H1 (cell line): ENCODE measurements around the gene CIB2. TPM values are rescaled to one million over a fixed set of nuclear protein-coding genes. Genes with fewer than 3 reads are reported as not detected.

Source experiments
- CTCF ChIA-PET: fragments of 300-600 bp; sonication (Branson Sonifier 250); formaldehyde crosslinking; loops from one replicate; lab custom pipeline; 2021; ENCODE audit not compliant: partially characterized antibody; lab: Charles Lee
- POLR2A ChIA-PET: fragments of 300-600 bp; sonication (Branson Sonifier 250); formaldehyde crosslinking; loops from one replicate; lab custom pipeline; 2021; ENCODE audit warnings: inconsistent platforms; ENCODE audit not compliant: partially characterized antibody; lab: Charles Lee
- DNase-seq, 2 experiments: peaks; one replicate each; pipeline versions ENCODE4 v3.0.0 to v3.0.0-alpha.2; 2010 to 2022; ENCODE audit warnings: low spot score in 2 of 2, low read depth in 1 of 2, mixed read lengths in 1 of 2
- FAIRE-seq: peaks from 2 replicates; lab custom pipeline; 2011; peaks lifted over from hg19 to GRCh38; lab: Jason Lieb, UNC
- H2AFZ ChIP-seq: 2 replicates; pipeline ENCODE4 v1.8.1; 2012; ENCODE audit warnings: low read length, inconsistent platforms
- H2AK5ac ChIP-seq: 2 replicates; pipeline ENCODE4 v1.6.1; 2013; ENCODE audit warnings: low read depth, low read length
- H2BK120ac ChIP-seq: replicated peaks from 2 replicates; pipeline ENCODE3; 2013; ENCODE audit warnings: low read depth, low read length, inconsistent platforms
- H2BK12ac ChIP-seq: 2 replicates; pipeline ENCODE4 v1.6.1; 2013; ENCODE audit warnings: low read depth, low read length
- H2BK15ac ChIP-seq: 2 replicates; pipeline ENCODE4 v1.6.1; 2013; ENCODE audit warnings: low read length
- H2BK20ac ChIP-seq: 2 replicates; pipeline ENCODE4 v1.6.1; 2013; ENCODE audit warnings: low read length
- H2BK5ac ChIP-seq: 2 replicates; pipeline ENCODE4 v1.6.1; 2013; ENCODE audit warnings: low read depth, low read length
- H3K14ac ChIP-seq: 2 replicates; pipeline ENCODE4 v1.6.1; 2013; ENCODE audit warnings: inconsistent platforms; ENCODE audit not compliant: insufficient read length
- H3K18ac ChIP-seq: 2 replicates; pipeline ENCODE4 v1.6.1; 2013; ENCODE audit warnings: low read length; ENCODE audit errors: extremely low read depth
- H3K23ac ChIP-seq: 2 replicates; pipeline ENCODE4 v1.6.1; 2013; ENCODE audit warnings: inconsistent platforms; ENCODE audit not compliant: insufficient read length
- H3K23me2 ChIP-seq: 2 replicates; pipeline ENCODE4 v1.6.1; 2013; ENCODE audit warnings: low read depth, low read length
- H3K27ac ChIP-seq: 2 replicates; pipeline ENCODE4 v1.6.1; 2011; ENCODE audit warnings: low read depth, low read length, inconsistent platforms
- H3K27me3 ChIP-seq, 4 experiments: replicated peaks in 1 of 4; 1 replicate in 1 of 4; 2 replicates in 3 of 4; pipeline versions ENCODE4 v1.6.1 to v1.8.1; 2011 to 2013; ENCODE audit warnings: low read length in 3 of 4, mild to moderate bottlenecking in 3 of 4, inconsistent platforms in 2 of 4, mixed read lengths in 2 of 4, moderate library complexity in 1 of 4; ENCODE audit not compliant: control insufficient read depth in 3 of 4, insufficient read depth in 3 of 4; ENCODE audit errors: extremely low read depth in 1 of 4
- H3K36me3 ChIP-seq, 4 experiments: 2 replicates each; pipeline versions ENCODE4 v1.6.1 to v1.8.1; 2011 to 2013; ENCODE audit warnings: mild to moderate bottlenecking in 4 of 4, low read length in 3 of 4, moderate library complexity in 2 of 4, control low read depth in 1 of 4, inconsistent platforms in 1 of 4; ENCODE audit not compliant: insufficient read depth in 4 of 4, control insufficient read depth in 2 of 4
- H3K4ac ChIP-seq: replicated peaks from 2 replicates; pipeline ENCODE3; 2013; ENCODE audit warnings: low read length, low read depth, mixed read lengths, inconsistent platforms; ENCODE audit not compliant: insufficient read length
- H3K4me1 ChIP-seq, 4 experiments: replicated peaks in 1 of 4; 1 replicate in 1 of 4; 2 replicates in 3 of 4; pipeline versions ENCODE4 v1.6.1 to v1.8.1; 2011 to 2013; ENCODE audit warnings: low read length in 3 of 4, inconsistent platforms in 2 of 4, mixed read lengths in 1 of 4; ENCODE audit not compliant: insufficient read depth in 4 of 4, control insufficient read depth in 3 of 4
- H3K4me2 ChIP-seq, 2 experiments: 2 replicates each; pipeline versions ENCODE4 v1.6.1 to v1.8.1; 2011 to 2013; ENCODE audit warnings: low read depth in 2 of 2, low read length in 2 of 2, control low read depth in 1 of 2, inconsistent platforms in 1 of 2, mild to moderate bottlenecking in 1 of 2; ENCODE audit not compliant: insufficient read depth in 1 of 2
- H3K4me3 ChIP-seq, 4 experiments: fragments of 200-600, 300-600 bp in 1 of 4; sonication (generic), shearing (Covaris generic), sonication (Bioruptor Twin) in 1 of 4; 2 replicates each; pipeline versions ENCODE4 v1.5.1 to v1.8.1; 2011 to 2016; ENCODE audit warnings: low read length in 4 of 4, low read depth in 3 of 4, control low read depth in 2 of 4, inconsistent platforms in 2 of 4, mild to moderate bottlenecking in 2 of 4, mixed read lengths in 1 of 4, moderate library complexity in 1 of 4; ENCODE audit not compliant: insufficient read depth in 2 of 4; ENCODE audit errors: extremely low read depth in 1 of 4
- H3K56ac ChIP-seq: replicated peaks from 2 replicates; pipeline ENCODE3; 2013; ENCODE audit warnings: low read depth, mild to moderate bottlenecking, mixed read lengths, low read length, inconsistent platforms; ENCODE audit not compliant: insufficient read length
- H3K79me1 ChIP-seq: 2 replicates; pipeline ENCODE4 v1.6.1; 2013; ENCODE audit warnings: low read depth, low read length, control low read depth
- H3K79me2 ChIP-seq, 2 experiments: 2 replicates each; pipeline versions ENCODE4 v1.6.1 to v1.8.1; 2012 to 2013; ENCODE audit warnings: low read length in 2 of 2, mild to moderate bottlenecking in 2 of 2, inconsistent platforms in 1 of 2; ENCODE audit not compliant: insufficient read depth in 2 of 2, control insufficient read depth in 1 of 2
- H3K9ac ChIP-seq, 4 experiments: replicated peaks in 1 of 4; 1 replicate in 1 of 4; 2 replicates in 3 of 4; pipeline versions ENCODE4 v1.6.1 to v1.8.1; 2011 to 2013; ENCODE audit warnings: low read depth in 3 of 4, low read length in 3 of 4, control low read depth in 2 of 4, mild to moderate bottlenecking in 2 of 4, moderate library complexity in 2 of 4, inconsistent platforms in 1 of 4; ENCODE audit errors: extremely low read depth in 1 of 4
- H3K9me3 ChIP-seq, 2 experiments: 2 replicates each; pipeline versions ENCODE4 v1.6.1 to v1.8.1; 2012 to 2013; ENCODE audit warnings: mild to moderate bottlenecking in 2 of 2, moderate library complexity in 2 of 2, control low read depth in 1 of 2, inconsistent platforms in 1 of 2, low read depth in 1 of 2, low read length in 1 of 2, mixed read lengths in 1 of 2; ENCODE audit not compliant: insufficient read depth in 2 of 2
- H4K20me1 ChIP-seq, 2 experiments: replicated peaks in 1 of 2; 2 replicates each; pipeline versions ENCODE3 to v1.8.1; 2011 to 2013; ENCODE audit warnings: inconsistent platforms in 2 of 2, low read length in 2 of 2, mild to moderate bottlenecking in 1 of 2; ENCODE audit not compliant: insufficient read depth in 2 of 2, control insufficient read depth in 1 of 2
- H4K5ac ChIP-seq: 2 replicates; pipeline ENCODE4 v1.6.1; 2013; ENCODE audit warnings: low read length, low read depth, mixed read lengths, inconsistent platforms; ENCODE audit not compliant: insufficient read length
- H4K8ac ChIP-seq: 2 replicates; pipeline ENCODE4 v1.8.0; 2013; ENCODE audit warnings: mild to moderate bottlenecking, moderate library complexity, low read length, inconsistent platforms; ENCODE audit not compliant: insufficient read depth; ENCODE audit errors: extremely low read depth
- H4K91ac ChIP-seq: replicated peaks from 2 replicates; pipeline ENCODE3; 2013; ENCODE audit warnings: low read length, mixed read lengths, inconsistent platforms; ENCODE audit not compliant: insufficient read length
- CTCF ChIP-seq, 3 experiments: IDR thresholded peaks; 1 replicate in 2 of 3; 2 replicates in 1 of 3; pipeline versions ENCODE4 v1.5.1 to v1.6.1; 2011; ENCODE audit warnings: low read length in 3 of 3, mild to moderate bottlenecking in 3 of 3, inconsistent platforms in 2 of 3, low read depth in 1 of 3, moderate library complexity in 1 of 3; ENCODE audit not compliant: insufficient read depth in 1 of 3; ENCODE audit errors: control extremely low read depth in 1 of 3
- MAFK ChIP-seq: IDR thresholded peaks from 2 replicates; pipeline ENCODE4 v1.6.1; 2012; ENCODE audit warnings: low read depth, mild to moderate bottlenecking, improper control_type of control experiment, low read length
- SRF ChIP-seq: IDR thresholded peaks from 2 replicates; pipeline ENCODE4 v1.6.1; 2011; ENCODE audit warnings: mild to moderate bottlenecking, low read depth, low read length, moderate library complexity
- WGBS, 2 experiments: shearing (Covaris generic) in 1 of 2; methylation state at CpG; one replicate each; pipeline versions ENCODE4 v1.1.6 to v1.1.7; 2013 to 2015; ENCODE audit warnings: low lambda C conversion rate in 2 of 2, mixed read lengths in 2 of 2, inconsistent platforms in 1 of 2, low coverage in 1 of 2, missing lambda C conversion rate in 1 of 2; ENCODE audit not compliant: insufficient replicate concordance in 2 of 2, insufficient coverage in 1 of 2, insufficient read length in 1 of 2; ENCODE audit errors: extremely low coverage in 1 of 2, missing lambda C conversion rate in 1 of 2; 5-methylcytosine and 5-hydroxymethylcytosine counted together
- polyA plus RNA-seq, 7 experiments: library from polyadenylated mRNA; depleted of rRNA in 3 of 7; stranded (reverse) in 5 of 7; unstranded in 2 of 7; fragments of >200 nt in 5 of 7; fragments of 200-250 nt in 2 of 7; gene quantifications; 1 replicate in 5 of 7; 2 replicates in 1 of 7; 4 replicates in 1 of 7; pipeline versions ENCODE4 v1.2.1 to v1.2.3, GENCODE V29; 2011 to 2013; ENCODE audit warnings: missing spikeins in 2 of 7, mixed read lengths in 2 of 7
- total RNA-seq: library from RNA; stranded (reverse); fragmentation: NEBNext Ultra II Directional; extraction: Animal tissue kit (Norgen Biotek cat#: 25700); gene quantifications from 2 replicates; pipeline ENCODE4 v1.2.1, GENCODE V29; 2021

CIB2 gene
- total and polyA plus RNA-seq, 2 of the 8 experiments (the other 6 are each of a cell fraction or from before 2014, with no cell fraction given) = 41.5 to 45.8 TPM

GRCh38 chr15:78076231-78077052 is 54.8 kb downstream of the CIB2 start:
- Histone ChIP-seq H3K4me2 (peak overlapping the region; percentile 66 to 81), H2BK12ac (no peak overlapping the region), H3K56ac (no peak overlapping the region), H3K27me3 (no peaks in the 10 kb centered on the region), H3K79me1 (peaks cover 4% of the 10 kb centered on the region), H2BK120ac (no peak overlapping the region), H3K9me3 (no peaks in the 10 kb centered on the region), H3K23me2 (peaks cover 9% of the 10 kb centered on the region), H3K79me2 (peaks cover 0 to 10% of the 10 kb centered on the region in 2 experiments; a peak in 2 of 4 replicates), H3K14ac (no peak overlapping the region), H3K27ac (no peak overlapping the region), H4K91ac (peak overlapping the region; percentile 42), H2AK5ac (no peak overlapping the region), H3K23ac (no peak overlapping the region), H3K9ac (peak overlapping the region in 3 of 4 experiments; percentile 9 to 52 (median 42); a peak in 3 of 7 replicates), H2BK15ac (peak overlapping the region; percentile 29; the same call in 1 of the 2 replicates), H3K36me3 (no peaks in the 10 kb centered on the region), H4K20me1 (no peaks in the 10 kb centered on the region), H2BK5ac (peak overlapping the region; percentile 52; the same call in 1 of the 2 replicates), H2BK20ac (no peak overlapping the region), H4K5ac (no peak overlapping the region), H3K4me3 (peak overlapping the region; percentile 61 to 79 (median 72)), H3K4me1 (peaks cover 0 to 10% (median 6%) of the 10 kb centered on the region in 4 experiments; a peak in 5 of 7 replicates), H3K4ac (no peak overlapping the region), H2AFZ (peak overlapping the region; percentile 70; the same call in 1 of the 2 replicates), H4K8ac (peak overlapping the region; percentile 62; the same call in 1 of the 2 replicates), H3K18ac (peak overlapping the region; percentile 71; the same call in 1 of the 2 replicates)
- WGBS, 2 experiments = 59% methylated on average over 16 of the region's 17 CpGs; no CpG with 5 or more reads in 1 of the 2 experiments
- DNase-seq (no peak), FAIRE-seq (no peak)
- ChIA-PET CTCF (interaction anchor here (0.6 to 2.2 kb wide), 12 partner anchors 17 to 228 kb away, joined by 3 to 8 read pairs (median 4); no protein-coding TSS in a partner anchor), POLR2A (no interaction called here)
- TF ChIP-seq SRF = no peak
- no peak for TF ChIP-seq MAFK
- TF ChIP-seq CTCF (IDR thresholded peaks at IDR 0.05; ENCODE audit: control extremely low read depth in 1 of 3, insufficient read depth in 1 of 3, low read depth in 1 of 3, low read length in 3 of 3) = peak in 2 of 3 experiments; percentile 17 to 23; a peak in 2 of 4 replicates
